Spleen (tissue), 11 donors: ENCODE results near the gene RABGAP1. TPM values are rescaled to one million over a fixed set of nuclear protein-coding genes. Genes with fewer than 3 reads are reported as not detected.
A peak's percentile ranks its signal among the peaks of the same experiment; 100 is the strongest.

Source experiments
- DNase-seq: peaks from one replicate; pipeline ENCODE4 v3.0.0-alpha.2; 2020
- H3K27ac ChIP-seq, 8 donors: fragments of 200-600 bp; sonication (generic) in 7 of 8; 1 replicate in 4 of 8; 2 replicates in 4 of 8; pipeline versions ENCODE4 v1.5.0 to v1.8.0; 2016 to 2021; ENCODE audit warnings: inconsistent platforms in 4 of 8, mild to moderate bottlenecking in 4 of 8, moderate library complexity in 1 of 8
- H3K27me3 ChIP-seq, 7 donors: fragments of 200-600 bp; sonication (generic) in 6 of 7; replicated peaks in 1 of 7; 1 replicate in 4 of 7; 2 replicates in 3 of 7; pipeline versions ENCODE4 v1.5.0 to v1.8.0; 2016 to 2021; ENCODE audit warnings: inconsistent platforms in 3 of 7, mild to moderate bottlenecking in 1 of 7
- H3K36me3 ChIP-seq, 6 donors: fragments of 200-600 bp; sonication (generic) in 5 of 6; 1 replicate in 4 of 6; 2 replicates in 2 of 6; pipeline versions ENCODE4 v1.5.0 to v1.8.0; 2016 to 2021; ENCODE audit warnings: inconsistent platforms in 2 of 6
- H3K4me1 ChIP-seq, 6 donors: fragments of 200-600 bp; sonication (generic) in 5 of 6; 1 replicate in 3 of 6; 2 replicates in 3 of 6; pipeline versions ENCODE4 v1.5.0 to v1.8.0; 2016 to 2021; ENCODE audit warnings: inconsistent platforms in 3 of 6
- H3K4me3 ChIP-seq, 8 donors: fragments of 200-600 bp; sonication (generic) in 7 of 8; 1 replicate in 4 of 8; 2 replicates in 4 of 8; pipeline versions ENCODE4 v1.5.0 to v1.8.0; 2016 to 2021; ENCODE audit warnings: inconsistent platforms in 4 of 8, mild to moderate bottlenecking in 4 of 8, moderate library complexity in 2 of 8
- H3K9me3 ChIP-seq, 8 donors: fragments of 200-600 bp; sonication (generic) in 7 of 8; 1 replicate in 4 of 8; 2 replicates in 4 of 8; pipeline versions ENCODE4 v1.5.0 to v1.8.0; 2016 to 2021; ENCODE audit warnings: inconsistent platforms in 4 of 8
- POLR2A ChIP-seq, 3 donors: fragments of 450-650 bp; IDR thresholded peaks; one replicate each; pipeline ENCODE4 v1.5.1; 2017; ENCODE audit warnings: antibody characterized with exemption in 3 of 3, mild to moderate bottlenecking in 1 of 3
- POLR2AphosphoS5 ChIP-seq, 3 donors: sonication (generic); formaldehyde crosslinking; IDR thresholded peaks; one replicate each; pipeline ENCODE4 v1.5.1; 2017; ENCODE audit warnings: antibody characterized with exemption in 3 of 3
- whole genome bisulfite sequencing, 5 donors: extraction: QIAGEN DNeasy Blood & Tissue Kit in 3 of 5; methylation state at CpG; one replicate each; pipeline versions ENCODE4 v1.1.5 to v1.1.7; 2013 to 2018; 5-methylcytosine and 5-hydroxymethylcytosine counted together
- intact Hi-C: fragments of 100-400 bp; cut with DNase I; formaldehyde crosslinking; loops from one replicate; pipeline ENCODE4 v1.15.0; 2023; ENCODE audit warnings: low total_unique reads
- polyA plus RNA-seq, 3 donors: library from polyadenylated mRNA; stranded (reverse); fragments of 200-250 nt; gene quantifications; one replicate each; pipeline ENCODE4 v1.2.1, GENCODE V29; 2013
- total RNA-seq, 7 donors: library from RNA; depleted of rRNA in 3 of 7; stranded (reverse); fragments of >200 nt in 3 of 7; fragmentation: NEBNext Ultra II Directional in 4 of 7; extraction: Animal tissue kit (Norgen Biotek cat#: 25700) in 4 of 7; gene quantifications; one replicate each; pipeline versions ENCODE4 v1.1.0 to v1.2.1, GENCODE V29; 2016 to 2021
- TF ChIP-seq, protein P1 (sequence below), 11 experiments: fragments of 200-600 bp in 7 of 11; fragments of 450-650 bp in 4 of 11; sonication (generic) in 4 of 11; IDR thresholded peaks in 8 of 11; conservative IDR thresholded peaks in 3 of 11; 1 replicate in 7 of 11; 2 replicates in 4 of 11; pipeline versions ENCODE4 v1.4.0 to v1.8.0; 2016 to 2021; ENCODE audit warnings: antibody characterized with exemption in 11 of 11, inconsistent platforms in 4 of 11, mild to moderate bottlenecking in 1 of 11
- donor health status: healthy with polysubstance abuse.
- donor health status: DM: no; HTN: no; CAD: no; lungs with moderate emphysema.
- donor health status: DM: no; HTN: no; CAD: no.
- donor health status: Bipolar disorder and iron deficiency.
- donor health status: healthy.
- donor health status: DM: no; HTN: no; CAD: no.
- donor health status: DM: yes; HTN: yes; CAD: no.

The RABGAP1 gene
- total and polyA plus RNA-seq, 10 donors, result 7.4 to 65.7 (median 48.6) TPM

DNA sequence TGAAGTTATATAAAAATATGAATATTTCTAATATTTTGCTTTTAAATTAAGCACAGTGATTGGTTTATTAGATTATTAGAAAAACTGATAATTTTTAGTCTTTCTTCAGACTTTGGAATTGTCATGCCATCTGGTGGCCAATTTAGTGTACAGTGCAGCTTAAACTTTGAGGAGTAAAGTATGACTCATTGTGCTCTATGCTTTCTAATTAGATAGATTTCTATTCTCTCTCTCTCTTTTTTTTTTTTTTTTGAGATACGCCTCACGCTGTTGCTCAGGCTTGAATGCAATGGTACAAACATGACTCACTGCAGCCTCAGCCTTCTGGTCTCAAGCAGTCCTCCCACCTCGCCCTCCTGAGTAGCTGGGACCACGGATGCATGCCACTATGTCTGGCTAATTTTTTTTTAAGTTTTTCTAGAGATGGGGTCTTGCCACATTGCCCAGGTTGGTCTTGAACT is 50.6 kb downstream of the RABGAP1 start:
- Histone ChIP-seq H3K4me3 (no peak overlapping the region), H3K4me1 (peaks cover 0 to 14% (median 0%) of the 10 kb centered on the region in 6 donors), H3K27me3 (no peaks in the 10 kb centered on the region), H3K36me3 (peaks cover 0 to 73% (median 22%) of the 10 kb centered on the region in 6 donors), H3K9me3 (no peaks in the 10 kb centered on the region), H3K27ac (no peak overlapping the region)
- intact Hi-C loops, result no loop called here
- DNase-seq, result no peak
- TF ChIP-seq POLR2A (IDR thresholded peaks at IDR 0.05), result no peak
- TF ChIP-seq, protein P1, sequence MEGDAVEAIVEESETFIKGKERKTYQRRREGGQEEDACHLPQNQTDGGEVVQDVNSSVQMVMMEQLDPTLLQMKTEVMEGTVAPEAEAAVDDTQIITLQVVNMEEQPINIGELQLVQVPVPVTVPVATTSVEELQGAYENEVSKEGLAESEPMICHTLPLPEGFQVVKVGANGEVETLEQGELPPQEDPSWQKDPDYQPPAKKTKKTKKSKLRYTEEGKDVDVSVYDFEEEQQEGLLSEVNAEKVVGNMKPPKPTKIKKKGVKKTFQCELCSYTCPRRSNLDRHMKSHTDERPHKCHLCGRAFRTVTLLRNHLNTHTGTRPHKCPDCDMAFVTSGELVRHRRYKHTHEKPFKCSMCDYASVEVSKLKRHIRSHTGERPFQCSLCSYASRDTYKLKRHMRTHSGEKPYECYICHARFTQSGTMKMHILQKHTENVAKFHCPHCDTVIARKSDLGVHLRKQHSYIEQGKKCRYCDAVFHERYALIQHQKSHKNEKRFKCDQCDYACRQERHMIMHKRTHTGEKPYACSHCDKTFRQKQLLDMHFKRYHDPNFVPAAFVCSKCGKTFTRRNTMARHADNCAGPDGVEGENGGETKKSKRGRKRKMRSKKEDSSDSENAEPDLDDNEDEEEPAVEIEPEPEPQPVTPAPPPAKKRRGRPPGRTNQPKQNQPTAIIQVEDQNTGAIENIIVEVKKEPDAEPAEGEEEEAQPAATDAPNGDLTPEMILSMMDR (IDR thresholded peaks at IDR 0.05 in 8 of 11, conservative IDR thresholded peaks at IDR 0.05 in 3 of 11), result peak; percentile 39 to 76 (median 67)
- 43 to 55% (median 52%) methylated on average over 4 of the region's 4 CpGs for WGBS, 5 donors

DNA sequence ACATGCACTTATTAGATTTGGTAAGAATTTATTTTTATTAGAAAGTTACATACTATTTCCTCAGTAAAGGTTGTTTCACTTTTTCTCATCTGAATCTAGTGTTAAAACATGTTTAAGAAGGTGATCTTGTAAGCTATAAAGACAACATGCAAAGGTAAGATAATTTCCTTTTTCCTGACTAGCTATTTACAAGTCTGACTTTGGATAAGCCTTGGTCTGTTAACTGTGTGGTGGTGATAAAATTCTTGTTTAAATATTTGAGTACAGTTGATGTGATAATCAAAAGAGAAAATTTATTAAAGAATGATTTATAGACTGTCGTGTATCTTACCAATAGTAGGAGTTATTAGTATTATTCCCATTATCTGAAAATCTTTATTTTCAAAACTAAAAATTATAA is 55.8 kb downstream of the RABGAP1 start:
- Histone ChIP-seq H3K27ac (no peak overlapping the region), H3K36me3 (peaks cover 0 to 90% (median 32%) of the 10 kb centered on the region in 6 donors), H3K27me3 (no peaks in the 10 kb centered on the region), H3K9me3 (no peaks in the 10 kb centered on the region), H3K4me3 (no peak overlapping the region), H3K4me1 (peaks cover 0 to 1% (median 0%) of the 10 kb centered on the region in 6 donors)
- intact Hi-C loops, result no loop called here
- 90 to 98% (median 94%) methylated on average over 1 of the region's 1 CpG for WGBS, 5 donors
- TF ChIP-seq, protein P1 (IDR thresholded peaks at IDR 0.05 in 8 of 11, conservative IDR thresholded peaks at IDR 0.05 in 3 of 11), result no peak
- TF ChIP-seq POLR2A (IDR thresholded peaks at IDR 0.05), result no peak
- DNase-seq, result no peak

GRCh38 chr9:122998448-122998847 is 57.6 kb downstream of the RABGAP1 start:
- intact Hi-C loops, result no loop called here
- Histone ChIP-seq H3K4me3 (no peak overlapping the region), H3K9me3 (no peaks in the 10 kb centered on the region), H3K36me3 (peaks cover 0 to 86% (median 32%) of the 10 kb centered on the region in 6 donors), H3K27me3 (no peaks in the 10 kb centered on the region), H3K4me1 (peaks cover 0 to 12% (median 2%) of the 10 kb centered on the region in 6 donors), H3K27ac (no peak overlapping the region)
- TF ChIP-seq POLR2A (IDR thresholded peaks at IDR 0.05), result no peak
- TF ChIP-seq, protein P1 (IDR thresholded peaks at IDR 0.05 in 8 of 11, conservative IDR thresholded peaks at IDR 0.05 in 3 of 11), result no peak
- TF ChIP-seq POLR2AphosphoS5 (IDR thresholded peaks at IDR 0.05), result no peak
- 91 to 95% (median 93%) methylated on average over 5 of the region's 5 CpGs for WGBS, 5 donors
- DNase-seq, result no peak

DNA sequence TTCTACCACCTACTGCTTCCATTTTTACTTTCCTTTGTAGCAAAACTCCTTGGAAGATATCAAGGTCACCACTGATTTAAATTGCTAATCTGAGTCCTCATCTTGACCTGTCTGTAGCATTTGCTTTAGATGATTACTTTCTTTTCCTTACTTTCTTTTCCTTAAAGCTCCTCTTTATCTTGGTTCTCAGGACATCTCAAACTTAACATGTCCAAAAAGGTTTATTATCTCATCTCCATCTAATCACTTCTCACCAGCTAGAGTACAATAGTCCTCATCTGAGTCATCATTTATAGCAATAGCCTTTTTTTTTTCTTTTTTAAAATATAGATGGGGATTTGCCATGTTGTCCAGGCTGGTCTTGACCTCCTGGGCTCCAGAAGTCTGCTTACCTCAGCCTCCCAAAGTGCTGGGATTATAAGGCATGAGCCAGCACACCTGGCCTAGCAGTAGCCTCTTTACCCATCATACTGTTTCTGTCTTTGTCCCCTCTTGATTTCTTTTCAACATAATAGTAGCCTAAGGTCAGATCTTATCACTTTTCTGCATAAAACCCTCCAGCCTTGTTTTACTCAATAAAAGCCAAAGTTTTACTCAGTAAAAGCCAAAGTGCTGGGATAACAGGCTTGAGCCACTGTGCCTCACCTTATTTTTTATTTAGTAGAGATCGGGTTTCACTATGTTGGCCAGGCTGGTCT is 59.7 kb downstream of the RABGAP1 start:
- no peaks in the 10 kb centered on the region for H3K9me3 ChIP-seq
- no peak overlapping the region for H3K4me3 ChIP-seq
- 98 to 100% (median 100%) methylated on average over 1 of the region's 1 CpG for WGBS, 5 donors
- H3K27ac ChIP-seq, result no peak overlapping the region
- no peaks in the 10 kb centered on the region for H3K27me3 ChIP-seq
- peaks cover 0 to 13% (median 5%) of the 10 kb centered on the region in 6 donors for H3K4me1 ChIP-seq
- no peak for TF ChIP-seq POLR2A (IDR thresholded peaks at IDR 0.05)
- TF ChIP-seq, protein P1 (IDR thresholded peaks at IDR 0.05 in 8 of 11, conservative IDR thresholded peaks at IDR 0.05 in 3 of 11), result no peak
- no peak for TF ChIP-seq POLR2AphosphoS5 (IDR thresholded peaks at IDR 0.05)
- DNase-seq, result no peak
- intact Hi-C loops, result no loop called here
- peaks cover 0 to 88% (median 37%) of the 10 kb centered on the region in 6 donors for H3K36me3 ChIP-seq
